Measurements from ENCODE around the gene UQCR11.

The UQCR11 gene

GRCh38 chr19:1634938-1635243 is 29.6 kb upstream of the UQCR11 start:
- no peak for DNase-seq (ENCODE audit: low spot score)

- no peak for DNase-seq (ENCODE audit: low spot score)
These were observed 29.1 kb upstream of the UQCR11 start for GRCh38 chr19:1634242-1634937.

GRCh38 chr19:1633269-1633826 is 28.1 kb upstream of the UQCR11 start:
- no peak for DNase-seq (ENCODE audit: low spot score)

GRCh38 chr19:1632462-1633268 is 27.4 kb upstream of the UQCR11 start:
- no peak for DNase-seq (ENCODE audit: low spot score)

- no peak for DNase-seq (ENCODE audit: low spot score)
These were observed 26.4 kb upstream of the UQCR11 start for GRCh38 chr19:1631557-1632100.

GRCh38 chr19:1630811-1631210 is 25.5 kb upstream of the UQCR11 start:
- DNase-seq (ENCODE audit: low spot score), result no peak

GRCh38 chr19:1630012-1630411 is 24.8 kb upstream of the UQCR11 start:
- no peak for DNase-seq (ENCODE audit: low spot score)

GRCh38 chr19:1629256-1629808 is 24.1 kb upstream of the UQCR11 start:
- DNase-seq (ENCODE audit: low spot score), result no peak

- no peak for DNase-seq (ENCODE audit: low spot score)
These were observed 21.9 kb upstream of the UQCR11 start for GRCh38 chr19:1627194-1627593.

- DNase-seq (ENCODE audit: low spot score), result no peak
These were observed 21.3 kb upstream of the UQCR11 start for GRCh38 chr19:1626417-1627010.

- peak; percentile 33 for DNase-seq (ENCODE audit: low spot score)
These were observed 19.2 kb upstream of the UQCR11 start for GRCh38 chr19:1624458-1624857.

- no peak for DNase-seq (ENCODE audit: low spot score)
These were observed 17.3 kb upstream of the UQCR11 start for GRCh38 chr19:1622541-1622940.

GRCh38 chr19:1622007-1622406 is 16.7 kb upstream of the UQCR11 start:
- no peak for DNase-seq (ENCODE audit: low spot score)

GRCh38 chr19:1621574-1621973 is 16.3 kb upstream of the UQCR11 start:
- DNase-seq (ENCODE audit: low spot score), result no peak

GRCh38 chr19:1621021-1621420 is 15.8 kb upstream of the UQCR11 start:
- DNase-seq (ENCODE audit: low spot score), result no peak

- DNase-seq (ENCODE audit: low spot score), result no peak
These were observed 15.2 kb upstream of the UQCR11 start for GRCh38 chr19:1620502-1620901.

GRCh38 chr19:1619703-1620102 is 14.4 kb upstream of the UQCR11 start:
- DNase-seq (ENCODE audit: low spot score), result no peak

- DNase-seq (ENCODE audit: low spot score), result no peak
These were observed 13.8 kb upstream of the UQCR11 start for GRCh38 chr19:1619094-1619439.

GRCh38 chr19:1618157-1619093 is 13.2 kb upstream of the UQCR11 start:
- peak; percentile 12 for DNase-seq (ENCODE audit: low spot score)

- DNase-seq (ENCODE audit: low spot score), result no peak
These were observed 11.6 kb upstream of the UQCR11 start for GRCh38 chr19:1616875-1617274.

- no peak for DNase-seq (ENCODE audit: low spot score)
These were observed 11.1 kb upstream of the UQCR11 start for GRCh38 chr19:1616396-1616795.

Data from CD4-positive, alpha-beta T cell treated with Interleukin-15 for 4 hours (primary cell).